Measurements from ENCODE around the gene LSMEM2. TPM values are rescaled to one million over a fixed set of nuclear protein-coding genes. Genes with fewer than 3 reads are reported as not detected.

LSMEM2 gene
- polyA plus RNA-seq, 1 donor (not counting 4 experiments of a cell fraction or from before 2014, with no cell fraction given) = not detected

- FAIRE-seq = peak; percentile 100
- DNase-seq (ENCODE audit: low read depth, low spot score) = peak; percentile 97
- no peak overlapping the region for H2AFZ ChIP-seq (ENCODE audit: control insufficient read depth, low read length)
Measured at GRCh38 chr3:50251220-50251619, 27.7 kb upstream of the LSMEM2 start.

DNA sequence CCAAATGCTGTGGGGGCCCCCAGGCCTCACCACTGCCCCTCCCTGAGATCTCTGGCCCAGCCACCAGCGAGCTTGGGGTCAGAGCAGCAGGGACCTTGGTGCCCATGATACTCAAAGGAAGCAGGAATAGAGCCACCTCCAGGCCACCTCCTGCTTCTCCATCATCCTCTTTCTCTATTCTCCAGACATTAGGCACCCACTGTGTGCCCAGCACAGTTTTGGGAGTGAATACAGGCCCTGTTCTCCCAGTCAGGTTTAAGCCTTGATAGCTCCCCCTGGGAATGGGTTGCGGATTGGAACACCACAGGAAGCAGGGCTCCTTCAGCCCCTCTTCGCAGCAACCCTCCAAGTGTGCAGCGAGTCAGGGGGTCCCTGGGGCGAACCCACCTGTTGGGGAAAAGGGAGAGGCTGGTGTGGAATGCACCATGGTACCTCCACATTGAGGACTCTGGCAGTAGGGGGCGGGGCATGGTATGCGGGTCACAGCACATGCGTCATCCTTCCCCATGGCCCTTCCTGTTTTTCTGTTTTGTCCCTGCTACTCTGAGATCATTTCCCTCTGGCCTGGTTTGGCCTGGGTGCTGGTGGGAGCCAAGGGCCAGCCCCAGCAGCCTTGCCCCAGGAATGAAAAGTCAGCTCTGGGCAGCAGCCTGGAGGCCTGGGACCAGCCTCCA lies 24.2 kb upstream of the LSMEM2 start:
- Histone ChIP-seq H3K4me1 (ENCODE audit: control insufficient read depth, extremely low read depth, insufficient read depth, low read length) (peaks cover 36% of the 10 kb centered on the region), H2AFZ (ENCODE audit: control insufficient read depth, low read length) (no peak overlapping the region), H3K27me3 (ENCODE audit: control insufficient read depth, extremely low read depth, insufficient read depth, low read length) (no peaks in the 10 kb centered on the region), H3K27ac (ENCODE audit: control insufficient read depth, insufficient read depth, low read length) (peak overlapping the region; percentile 71), H3K9ac (ENCODE audit: control insufficient read depth, extremely low read depth, insufficient read depth, low read length) (peak overlapping the region; percentile 46), H3K9me3 (ENCODE audit: control insufficient read depth, low read depth, low read length) (no peaks in the 10 kb centered on the region), H3K4me3 (ENCODE audit: control insufficient read depth in 2 of 3, extremely low read depth in 1 of 3, insufficient read depth in 2 of 3, low read depth in 1 of 3, low read length in 3 of 3) (no peak overlapping the region), H3K79me2 (ENCODE audit: control insufficient read depth, insufficient read depth, low read length) (peaks cover 32% of the 10 kb centered on the region), H3K4me2 (ENCODE audit: control insufficient read depth, extremely low read depth, insufficient read depth, low read depth, low read length) (peak overlapping the region; percentile 7), H3K36me3 (ENCODE audit: control insufficient read depth in 2 of 2, extremely low read depth in 1 of 2, insufficient read depth in 2 of 2, low read length in 2 of 2) (peaks cover 26 to 43% of the 10 kb centered on the region in 2 experiments), H3K9me1 (ENCODE audit: control insufficient read depth, extremely low read depth, insufficient read depth, low read length) (peaks cover 3% of the 10 kb centered on the region), H4K20me1 (ENCODE audit: control insufficient read depth, extremely low read depth, insufficient read depth, low read length) (peaks cover 9% of the 10 kb centered on the region)
- DNase-seq (ENCODE audit: low read depth, low spot score) (no peak), FAIRE-seq (peak; percentile 67)
- dilution Hi-C loops (cut with MboI; ENCODE audit: extremely low pct_ligation_motif_present, low sequenced_read_pairs) = no loop called here
- no peak for TF ChIP-seq EZH2 (IDR thresholded peaks at IDR 0.05; ENCODE audit: low read length)
- TF ChIP-seq, protein P1, sequence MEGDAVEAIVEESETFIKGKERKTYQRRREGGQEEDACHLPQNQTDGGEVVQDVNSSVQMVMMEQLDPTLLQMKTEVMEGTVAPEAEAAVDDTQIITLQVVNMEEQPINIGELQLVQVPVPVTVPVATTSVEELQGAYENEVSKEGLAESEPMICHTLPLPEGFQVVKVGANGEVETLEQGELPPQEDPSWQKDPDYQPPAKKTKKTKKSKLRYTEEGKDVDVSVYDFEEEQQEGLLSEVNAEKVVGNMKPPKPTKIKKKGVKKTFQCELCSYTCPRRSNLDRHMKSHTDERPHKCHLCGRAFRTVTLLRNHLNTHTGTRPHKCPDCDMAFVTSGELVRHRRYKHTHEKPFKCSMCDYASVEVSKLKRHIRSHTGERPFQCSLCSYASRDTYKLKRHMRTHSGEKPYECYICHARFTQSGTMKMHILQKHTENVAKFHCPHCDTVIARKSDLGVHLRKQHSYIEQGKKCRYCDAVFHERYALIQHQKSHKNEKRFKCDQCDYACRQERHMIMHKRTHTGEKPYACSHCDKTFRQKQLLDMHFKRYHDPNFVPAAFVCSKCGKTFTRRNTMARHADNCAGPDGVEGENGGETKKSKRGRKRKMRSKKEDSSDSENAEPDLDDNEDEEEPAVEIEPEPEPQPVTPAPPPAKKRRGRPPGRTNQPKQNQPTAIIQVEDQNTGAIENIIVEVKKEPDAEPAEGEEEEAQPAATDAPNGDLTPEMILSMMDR (optimal IDR thresholded peaks at IDR 0.05 in 1 of 3, IDR thresholded peaks at IDR 0.05 in 1 of 3, conservative IDR thresholded peaks at IDR 0.05 in 1 of 3; ENCODE audit: extremely low read depth in 1 of 3, insufficient read depth in 2 of 3, low read length in 3 of 3) = no peak

More at GRCh38 chr3:50251220-50251619, 27.7 kb upstream of the LSMEM2 start:
- peaks cover 57% of the 10 kb centered on the region for H3K4me1 ChIP-seq (ENCODE audit: control insufficient read depth, extremely low read depth, insufficient read depth, low read length)
- no peaks in the 10 kb centered on the region for H3K9me3 ChIP-seq (ENCODE audit: control insufficient read depth, low read depth, low read length)
- H4K20me1 ChIP-seq (ENCODE audit: control insufficient read depth, extremely low read depth, insufficient read depth, low read length) = peaks cover 11% of the 10 kb centered on the region
- H3K79me2 ChIP-seq (ENCODE audit: control insufficient read depth, insufficient read depth, low read length) = peaks cover 60% of the 10 kb centered on the region
- H3K4me2 ChIP-seq (ENCODE audit: control insufficient read depth, extremely low read depth, insufficient read depth, low read depth, low read length) = peak overlapping the region; percentile 43
- peak overlapping the region; percentile 55 for H3K9ac ChIP-seq (ENCODE audit: control insufficient read depth, extremely low read depth, insufficient read depth, low read length)
- peaks cover 14 to 35% of the 10 kb centered on the region in 2 experiments for H3K36me3 ChIP-seq (ENCODE audit: control insufficient read depth in 2 of 2, extremely low read depth in 1 of 2, insufficient read depth in 2 of 2, low read length in 2 of 2)
- dilution Hi-C loops (cut with MboI; ENCODE audit: extremely low pct_ligation_motif_present, low sequenced_read_pairs) = no loop called here
- H3K4me3 ChIP-seq (ENCODE audit: control insufficient read depth in 2 of 3, extremely low read depth in 1 of 3, insufficient read depth in 2 of 3, low read depth in 1 of 3, low read length in 3 of 3) = no peak overlapping the region
- peak overlapping the region; percentile 81 for H3K27ac ChIP-seq (ENCODE audit: control insufficient read depth, insufficient read depth, low read length)
- TF ChIP-seq EZH2 (IDR thresholded peaks at IDR 0.05; ENCODE audit: low read length) = no peak
- TF ChIP-seq, protein P1 (optimal IDR thresholded peaks at IDR 0.05 in 1 of 3, IDR thresholded peaks at IDR 0.05 in 1 of 3, conservative IDR thresholded peaks at IDR 0.05 in 1 of 3; ENCODE audit: extremely low read depth in 1 of 3, insufficient read depth in 2 of 3, low read length in 3 of 3) = no peak
- H3K9me1 ChIP-seq (ENCODE audit: control insufficient read depth, extremely low read depth, insufficient read depth, low read length) = peaks cover 3% of the 10 kb centered on the region
- no peaks in the 10 kb centered on the region for H3K27me3 ChIP-seq (ENCODE audit: control insufficient read depth, extremely low read depth, insufficient read depth, low read length)

All from keratinocyte (primary cell).